Mesendoderm (in vitro differentiated cells): ENCODE results near the gene STAMBPL1.

Source experiments
- DNase-seq: peaks from one replicate; pipeline ENCODE4 v3.0.0; 2013
- H2AK5ac ChIP-seq: 2 replicates; pipeline ENCODE4 v1.6.1; 2013; ENCODE audit warnings: low read length, inconsistent platforms
- H2BK120ac ChIP-seq: 2 replicates; pipeline ENCODE4 v1.6.1; 2013; ENCODE audit warnings: low read depth, mild to moderate bottlenecking, low read length, moderate library complexity, mixed read lengths
- H2BK15ac ChIP-seq: replicated peaks from 2 replicates; pipeline ENCODE4 v1.6.1; 2013; ENCODE audit warnings: low read depth, mild to moderate bottlenecking, moderate library complexity
- H2BK5ac ChIP-seq: 2 replicates; pipeline ENCODE4 v1.6.1; 2013; ENCODE audit warnings: low read length, inconsistent platforms
- H3K18ac ChIP-seq: 2 replicates; pipeline ENCODE4 v1.6.1; 2013; ENCODE audit warnings: mild to moderate bottlenecking, low read length, mixed read lengths
- H3K23ac ChIP-seq: one replicate; pipeline ENCODE4 v1.6.1; 2013; ENCODE audit warnings: low read length
- H3K27ac ChIP-seq: 2 replicates; pipeline ENCODE4 v1.5.1; 2013; ENCODE audit warnings: low read depth, mild to moderate bottlenecking, inconsistent platforms, low read length, moderate library complexity
- H3K27me3 ChIP-seq: 2 replicates; pipeline ENCODE4 v1.6.1; 2013; ENCODE audit warnings: low read length, control low read depth, mild to moderate bottlenecking, inconsistent platforms; ENCODE audit not compliant: insufficient read depth, poor library complexity
- H3K36me3 ChIP-seq: 2 replicates; pipeline ENCODE4 v1.6.1; 2013; ENCODE audit warnings: low read length, inconsistent platforms; ENCODE audit not compliant: control insufficient read depth, insufficient read depth
- H3K4ac ChIP-seq: one replicate; pipeline ENCODE4 v1.6.1; 2013; ENCODE audit warnings: low read depth, mild to moderate bottlenecking, low read length, moderate library complexity
- H3K4me1 ChIP-seq: 2 replicates; pipeline ENCODE4 v1.6.1; 2013; ENCODE audit warnings: low read depth, low read length, inconsistent platforms; ENCODE audit not compliant: control insufficient read depth
- H3K4me2 ChIP-seq: 2 replicates; pipeline ENCODE4 v1.6.1; 2013; ENCODE audit warnings: low read length
- H3K4me3 ChIP-seq: 2 replicates; pipeline ENCODE4 v1.5.1; 2013; ENCODE audit warnings: mild to moderate bottlenecking, low read length
- H3K56ac ChIP-seq: one replicate; pipeline ENCODE4 v1.6.1; 2013; ENCODE audit warnings: low read length
- H3K79me1 ChIP-seq: 2 replicates; pipeline ENCODE4 v1.6.1; 2013; ENCODE audit warnings: low read length, inconsistent platforms
- H3K79me2 ChIP-seq: 2 replicates; pipeline ENCODE4 v1.6.1; 2013; ENCODE audit warnings: mild to moderate bottlenecking, low read length; ENCODE audit not compliant: control insufficient read depth, insufficient read depth
- H3K9ac ChIP-seq: 2 replicates; pipeline ENCODE4 v1.6.1; 2013; ENCODE audit warnings: low read length, inconsistent platforms
- H4K5ac ChIP-seq: one replicate; pipeline ENCODE4 v1.6.1; 2013; ENCODE audit warnings: low read length
- H4K8ac ChIP-seq: one replicate; pipeline ENCODE4 v1.6.1; 2013; ENCODE audit warnings: low read depth, mild to moderate bottlenecking, control low read depth, low read length, moderate library complexity
- WGBS: extraction: QIAGEN DNeasy Blood & Tissue Kit; methylation state at CpG from one replicate; pipeline ENCODE4 v1.1.7; 2013; ENCODE audit warnings: low lambda C conversion rate, missing lambda C conversion rate; ENCODE audit not compliant: insufficient coverage; ENCODE audit errors: extremely low coverage; 5-methylcytosine and 5-hydroxymethylcytosine counted together

The STAMBPL1 gene

GRCh38 chr10:88961266-88961665 is 81.2 kb downstream of the STAMBPL1 start:
- H2BK5ac ChIP-seq = no peak overlapping the region
- H3K9ac ChIP-seq = no peak overlapping the region
- no peak for DNase-seq
- no peaks in the 10 kb centered on the region for H3K4me1 ChIP-seq
- no peak overlapping the region for H4K8ac ChIP-seq
- H2BK15ac ChIP-seq = no peak overlapping the region
- no peak overlapping the region for H3K18ac ChIP-seq
- H3K4ac ChIP-seq = no peak overlapping the region
- no peak overlapping the region for H3K4me2 ChIP-seq
- no peak overlapping the region for H3K23ac ChIP-seq
- H3K4me3 ChIP-seq = no peak overlapping the region
- no peak overlapping the region for H2AK5ac ChIP-seq
- no peak overlapping the region for H2BK120ac ChIP-seq
- H3K79me2 ChIP-seq = no peaks in the 10 kb centered on the region
- no peak overlapping the region for H3K27ac ChIP-seq
- no peaks in the 10 kb centered on the region for H3K36me3 ChIP-seq
- H3K79me1 ChIP-seq = no peaks in the 10 kb centered on the region
- no peaks in the 10 kb centered on the region for H3K27me3 ChIP-seq
- H4K5ac ChIP-seq = no peak overlapping the region
- H3K56ac ChIP-seq = no peak overlapping the region

GRCh38 chr10:88962336-88962735 is 82.3 kb downstream of the STAMBPL1 start:
- no peak overlapping the region for H2BK15ac ChIP-seq
- H2AK5ac ChIP-seq = no peak overlapping the region
- no peaks in the 10 kb centered on the region for H3K79me1 ChIP-seq
- H2BK5ac ChIP-seq = no peak overlapping the region
- H2BK120ac ChIP-seq = no peak overlapping the region
- no peak overlapping the region for H3K4me3 ChIP-seq
- H4K5ac ChIP-seq = no peak overlapping the region
- no peaks in the 10 kb centered on the region for H3K4me1 ChIP-seq
- H3K27me3 ChIP-seq = no peaks in the 10 kb centered on the region
- H3K4ac ChIP-seq = no peak overlapping the region
- no peaks in the 10 kb centered on the region for H3K36me3 ChIP-seq
- H3K4me2 ChIP-seq = no peak overlapping the region
- DNase-seq = peak; percentile 65
- H3K9ac ChIP-seq = no peak overlapping the region
- H4K8ac ChIP-seq = no peak overlapping the region
- H3K18ac ChIP-seq = no peak overlapping the region
- no peak overlapping the region for H3K27ac ChIP-seq
- H3K23ac ChIP-seq = no peak overlapping the region
- no peaks in the 10 kb centered on the region for H3K79me2 ChIP-seq
- WGBS = no CpG with 5 or more reads among the region's 2 CpGs
- H3K56ac ChIP-seq = no peak overlapping the region

GRCh38 chr10:88963318-88963717 is 83.3 kb downstream of the STAMBPL1 start:
- H3K23ac ChIP-seq = no peak overlapping the region
- H4K5ac ChIP-seq = no peak overlapping the region
- H3K9ac ChIP-seq = no peak overlapping the region
- H3K4me3 ChIP-seq = no peak overlapping the region
- no peak overlapping the region for H2BK15ac ChIP-seq
- no peak overlapping the region for H3K56ac ChIP-seq
- no peaks in the 10 kb centered on the region for H3K4me1 ChIP-seq
- no peak overlapping the region for H2BK120ac ChIP-seq
- H3K79me2 ChIP-seq = no peaks in the 10 kb centered on the region
- no peak overlapping the region for H3K27ac ChIP-seq
- no peak overlapping the region for H3K4me2 ChIP-seq
- no peak overlapping the region for H3K18ac ChIP-seq
- H2BK5ac ChIP-seq = no peak overlapping the region
- no CpG with 5 or more reads among the region's 2 CpGs for WGBS
- no peak for DNase-seq
- H3K36me3 ChIP-seq = no peaks in the 10 kb centered on the region
- no peak overlapping the region for H4K8ac ChIP-seq
- H3K4ac ChIP-seq = no peak overlapping the region
- no peaks in the 10 kb centered on the region for H3K79me1 ChIP-seq
- H3K27me3 ChIP-seq = no peaks in the 10 kb centered on the region
- no peak overlapping the region for H2AK5ac ChIP-seq

GRCh38 chr10:88964360-88964759 is 84.3 kb downstream of the STAMBPL1 start:
- Histone ChIP-seq H3K36me3 (no peaks in the 10 kb centered on the region), H2AK5ac (no peak overlapping the region), H3K79me2 (no peaks in the 10 kb centered on the region), H3K4me3 (no peak overlapping the region), H3K27me3 (no peaks in the 10 kb centered on the region), H3K4me1 (no peaks in the 10 kb centered on the region), H3K4me2 (no peak overlapping the region), H3K27ac (no peak overlapping the region), H3K18ac (peak overlapping the region; percentile 14), H4K5ac (no peak overlapping the region), H3K56ac (no peak overlapping the region), H3K9ac (no peak overlapping the region), H2BK15ac (no peak overlapping the region), H3K4ac (no peak overlapping the region), H3K23ac (no peak overlapping the region), H3K79me1 (no peaks in the 10 kb centered on the region), H2BK5ac (no peak overlapping the region), H2BK120ac (no peak overlapping the region), H4K8ac (no peak overlapping the region)
- WGBS = no CpG with 5 or more reads among the region's 1 CpG
- DNase-seq = no peak

- Histone ChIP-seq H2BK5ac (no peak overlapping the region), H2BK120ac (no peak overlapping the region), H3K18ac (no peak overlapping the region), H3K4me3 (no peak overlapping the region), H2BK15ac (no peak overlapping the region), H3K36me3 (no peaks in the 10 kb centered on the region), H3K4me2 (no peak overlapping the region), H3K4ac (no peak overlapping the region), H3K9ac (no peak overlapping the region), H3K79me1 (no peaks in the 10 kb centered on the region), H4K8ac (no peak overlapping the region), H3K56ac (no peak overlapping the region), H3K27ac (no peak overlapping the region), H3K79me2 (no peaks in the 10 kb centered on the region), H3K27me3 (no peaks in the 10 kb centered on the region), H3K23ac (no peak overlapping the region), H4K5ac (no peak overlapping the region), H3K4me1 (no peaks in the 10 kb centered on the region), H2AK5ac (no peak overlapping the region)
- no peak for DNase-seq
- no CpG with 5 or more reads among the region's 3 CpGs for WGBS
These were observed 84.9 kb downstream of the STAMBPL1 start for GRCh38 chr10:88964869-88965415.

GRCh38 chr10:88966797-88967196 is 86.8 kb downstream of the STAMBPL1 start:
- H3K56ac ChIP-seq = no peak overlapping the region
- no peak overlapping the region for H3K9ac ChIP-seq
- H3K79me1 ChIP-seq = no peaks in the 10 kb centered on the region
- no peak overlapping the region for H4K8ac ChIP-seq
- no peak overlapping the region for H4K5ac ChIP-seq
- H2BK5ac ChIP-seq = no peak overlapping the region
- H3K79me2 ChIP-seq = no peaks in the 10 kb centered on the region
- H3K4me3 ChIP-seq = no peak overlapping the region
- no peaks in the 10 kb centered on the region for H3K36me3 ChIP-seq
- no peak overlapping the region for H2BK15ac ChIP-seq
- H3K27me3 ChIP-seq = no peaks in the 10 kb centered on the region
- no peak overlapping the region for H2BK120ac ChIP-seq
- DNase-seq = no peak
- no peak overlapping the region for H3K4me2 ChIP-seq
- no peak overlapping the region for H2AK5ac ChIP-seq
- no peak overlapping the region for H3K23ac ChIP-seq
- H3K27ac ChIP-seq = no peak overlapping the region
- WGBS = no CpG with 5 or more reads among the region's 3 CpGs
- H3K4me1 ChIP-seq = no peaks in the 10 kb centered on the region
- H3K18ac ChIP-seq = no peak overlapping the region
- no peak overlapping the region for H3K4ac ChIP-seq
